H9 (cell line): ENCODE results near the gene NXPH1. TPM values are rescaled to one million over a fixed set of nuclear protein-coding genes. Genes with fewer than 3 reads are reported as not detected.

Experiments used
- DNase-seq: peaks from one replicate; pipeline ENCODE4 v3.0.0-alpha.2; 2017
- H2AFZ ChIP-seq: one replicate; pipeline ENCODE4 v1.6.1; 2013; ENCODE audit warnings: mild to moderate bottlenecking, low read length, control low read depth, moderate library complexity
- H2AK5ac ChIP-seq: 2 replicates; pipeline ENCODE4 v1.6.1; 2013; ENCODE audit warnings: low read length, control low read depth, mixed read lengths; ENCODE audit not compliant: insufficient read length
- H2BK120ac ChIP-seq: one replicate; pipeline ENCODE4 v1.6.1; 2013; ENCODE audit warnings: low read depth, mild to moderate bottlenecking, low read length, control low read depth, inconsistent platforms; ENCODE audit not compliant: poor library complexity, severe bottlenecking
- H2BK12ac ChIP-seq: 2 replicates; pipeline ENCODE4 v1.6.1; 2013; ENCODE audit warnings: low read length, control low read depth, mixed read lengths, low read depth; ENCODE audit not compliant: insufficient read length
- H2BK15ac ChIP-seq: 2 replicates; pipeline ENCODE4 v1.6.1; 2013; ENCODE audit warnings: low read depth, low read length, control low read depth
- H2BK20ac ChIP-seq: one replicate; pipeline ENCODE4 v1.6.1; 2013; ENCODE audit warnings: low read depth, mild to moderate bottlenecking, low read length, control low read depth, inconsistent platforms; ENCODE audit not compliant: poor library complexity, severe bottlenecking
- H2BK5ac ChIP-seq: 2 replicates; pipeline ENCODE4 v1.6.1; 2013; ENCODE audit warnings: low read length, control low read depth, mixed read lengths; ENCODE audit not compliant: insufficient read length
- H3K14ac ChIP-seq: 2 replicates; pipeline ENCODE4 v1.6.1; 2013; ENCODE audit warnings: low read length, control low read depth; ENCODE audit not compliant: insufficient read depth
- H3K18ac ChIP-seq: 2 replicates; pipeline ENCODE4 v1.6.1; 2013; ENCODE audit warnings: low read depth, mild to moderate bottlenecking, mixed read lengths, low read length, control low read depth; ENCODE audit not compliant: insufficient read length
- H3K23ac ChIP-seq: 2 replicates; pipeline ENCODE4 v1.6.1; 2013; ENCODE audit warnings: low read length, control low read depth, mixed read lengths, low read depth; ENCODE audit not compliant: insufficient read length
- H3K23me2 ChIP-seq: 2 replicates; pipeline ENCODE4 v1.6.1; 2013; ENCODE audit warnings: low read depth, mild to moderate bottlenecking, mixed read lengths, low read length, control low read depth; ENCODE audit not compliant: insufficient read length, poor library complexity, severe bottlenecking
- H3K27ac ChIP-seq: 2 replicates; pipeline ENCODE4 v1.5.1; 2013; ENCODE audit warnings: low read length, control low read depth, mixed read lengths, low read depth; ENCODE audit not compliant: insufficient read length
- H3K27me3 ChIP-seq: 2 replicates; pipeline ENCODE4 v1.6.1; 2013; ENCODE audit warnings: low read length, control low read depth, inconsistent platforms; ENCODE audit not compliant: insufficient read depth
- H3K4ac ChIP-seq: 2 replicates; pipeline ENCODE4 v1.6.1; 2013; ENCODE audit warnings: low read depth, mild to moderate bottlenecking, control low read depth, inconsistent platforms, low read length, moderate library complexity
- H3K4me1 ChIP-seq: 2 replicates; pipeline ENCODE4 v1.6.1; 2013; ENCODE audit warnings: low read length, control low read depth, inconsistent platforms; ENCODE audit not compliant: insufficient read depth
- H3K4me2 ChIP-seq: 2 replicates; pipeline ENCODE4 v1.6.1; 2013; ENCODE audit warnings: low read length, control low read depth, mixed read lengths; ENCODE audit not compliant: insufficient read length, insufficient read depth
- H3K56ac ChIP-seq: 2 replicates; pipeline ENCODE4 v1.6.1; 2013; ENCODE audit warnings: low read depth, mild to moderate bottlenecking, mixed read lengths, low read length, control low read depth; ENCODE audit not compliant: insufficient read length
- H3K79me1 ChIP-seq: 2 replicates; pipeline ENCODE4 v1.6.1; 2013; ENCODE audit warnings: low read depth, mild to moderate bottlenecking, moderate library complexity, low read length, control low read depth, inconsistent platforms; ENCODE audit not compliant: insufficient read depth, poor library complexity, severe bottlenecking
- H3K79me2 ChIP-seq: 2 replicates; pipeline ENCODE4 v1.6.1; 2013; ENCODE audit warnings: low read length, control low read depth, inconsistent platforms; ENCODE audit not compliant: insufficient read depth
- H3K9ac ChIP-seq: 2 replicates; pipeline ENCODE4 v1.6.1; 2013; ENCODE audit warnings: low read length, control low read depth, mixed read lengths; ENCODE audit not compliant: insufficient read length; ENCODE audit errors: extremely low read depth
- H3K9me3 ChIP-seq: one replicate; pipeline ENCODE4 v1.6.1; 2013; ENCODE audit warnings: low read depth, low read length, inconsistent platforms; ENCODE audit not compliant: control insufficient read depth
- H3T11ph ChIP-seq: one replicate; pipeline ENCODE4 v1.6.1; 2013; ENCODE audit warnings: mild to moderate bottlenecking, low read length, control low read depth, inconsistent platforms
- H4K20me1 ChIP-seq: one replicate; pipeline ENCODE4 v1.6.1; 2013; ENCODE audit not compliant: control insufficient read depth, insufficient read length, insufficient read depth
- H4K5ac ChIP-seq: 2 replicates; pipeline ENCODE4 v1.6.1; 2013; ENCODE audit warnings: low read depth, mild to moderate bottlenecking, mixed read lengths, low read length, control low read depth; ENCODE audit not compliant: insufficient read length
- H4K8ac ChIP-seq: replicated peaks from 2 replicates; pipeline ENCODE4 v1.6.1; 2013; ENCODE audit warnings: low read length, control low read depth, mixed read lengths, low read depth; ENCODE audit not compliant: insufficient read length
- H4K91ac ChIP-seq: 2 replicates; pipeline ENCODE4 v1.6.1; 2013; ENCODE audit warnings: low read depth, mild to moderate bottlenecking, moderate library complexity, mixed read lengths, low read length, control low read depth; ENCODE audit not compliant: insufficient read length
- H3K27ac Mint-ChIP-seq, 3 experiments: 2 replicates in 2 of 3; 3 replicates in 1 of 3; pipeline ENCODE4 v1.8.0; 2020 to 2021; ENCODE audit warnings: mixed read lengths in 3 of 3, mild to moderate bottlenecking in 1 of 3, moderate library complexity in 1 of 3
- H3K27me3 Mint-ChIP-seq: 2 replicates; pipeline ENCODE4 v1.8.0; 2021; ENCODE audit warnings: low read depth, mild to moderate bottlenecking, moderate library complexity, mixed read lengths
- H3K36me3 Mint-ChIP-seq, 3 experiments: 2 replicates in 2 of 3; 3 replicates in 1 of 3; pipeline ENCODE4 v1.8.0; 2020 to 2021; ENCODE audit warnings: low read depth in 3 of 3, mixed read lengths in 3 of 3; ENCODE audit not compliant: insufficient read depth in 1 of 3
- H3K4me1 Mint-ChIP-seq, 2 experiments: 2 replicates each; pipeline ENCODE4 v1.8.0; 2020; ENCODE audit warnings: mixed read lengths in 2 of 2
- H3K4me3 Mint-ChIP-seq, 2 experiments: 2 replicates in 1 of 2; 3 replicates in 1 of 2; pipeline ENCODE4 v1.8.0; 2020 to 2021; ENCODE audit warnings: mild to moderate bottlenecking in 2 of 2, mixed read lengths in 2 of 2, moderate library complexity in 1 of 2
- H3K9me3 Mint-ChIP-seq, 2 experiments: 2 replicates in 1 of 2; 3 replicates in 1 of 2; pipeline ENCODE4 v1.8.0; 2020; ENCODE audit warnings: mild to moderate bottlenecking in 2 of 2, mixed read lengths in 2 of 2, moderate library complexity in 1 of 2
- CTCF ChIP-seq: fragments of 200-600 bp; sonication (generic); conservative IDR thresholded peaks from 3 replicates; pipeline ENCODE4 v1.8.0; 2021; ENCODE audit warnings: antibody characterized with exemption, mild to moderate bottlenecking
- WGBS: extraction: QIAGEN DNeasy Blood & Tissue Kit; methylation state at CpG from one replicate; pipeline ENCODE4 v1.1.7; 2013; ENCODE audit warnings: missing lambda C conversion rate, low lambda C conversion rate, mixed read lengths; ENCODE audit not compliant: insufficient read length; ENCODE audit errors: extremely low coverage; 5-methylcytosine and 5-hydroxymethylcytosine counted together
- total RNA-seq: library from RNA; stranded (reverse); gene quantifications from 2 replicates; pipeline ENCODE4 v1.2.1, GENCODE V29; 2021

Gene NXPH1
- total RNA-seq, 1 experiment from 2014 or later, result 0.15 TPM

DNA sequence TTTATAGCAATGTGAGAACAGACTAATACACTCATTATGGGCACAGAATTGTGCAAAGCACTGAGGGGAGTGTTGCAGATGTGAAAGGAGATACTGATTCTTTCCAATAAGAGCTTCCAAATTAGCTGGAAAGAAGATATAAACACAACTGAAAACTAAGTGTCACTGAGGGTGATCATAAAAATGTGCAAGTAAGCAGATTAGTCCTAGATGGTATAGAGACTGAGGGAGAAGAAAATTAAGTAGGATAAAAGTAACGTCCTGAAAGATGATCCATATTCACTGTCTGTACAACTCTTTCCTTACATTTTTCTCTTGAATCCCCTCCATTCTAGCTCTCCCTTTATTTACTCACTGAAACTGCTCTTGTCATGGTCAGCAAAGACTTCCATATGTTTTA is 11.2 kb upstream of the NXPH1 start:
- Histone ChIP-seq H4K20me1 (no peaks in the 10 kb centered on the region), H3K4ac (no peak overlapping the region), H3K79me2 (no peaks in the 10 kb centered on the region), H3K27me3 (no peaks in the 10 kb centered on the region), H3K23me2 (no peaks in the 10 kb centered on the region), H3K4me2 (no peak overlapping the region), H2BK5ac (no peak overlapping the region), H2AFZ (no peak overlapping the region), H3K9ac (no peak overlapping the region), H3T11ph (no peak overlapping the region), H3K18ac (no peak overlapping the region), H3K14ac (no peak overlapping the region), H3K56ac (no peak overlapping the region), H2BK120ac (no peak overlapping the region), H2AK5ac (no peak overlapping the region), H3K27ac (no peak overlapping the region), H4K5ac (no peak overlapping the region), H2BK15ac (no peak overlapping the region), H3K79me1 (no peaks in the 10 kb centered on the region), H3K9me3 (no peaks in the 10 kb centered on the region), H4K8ac (no peak overlapping the region), H2BK20ac (no peak overlapping the region), H3K4me1 (no peaks in the 10 kb centered on the region), H3K23ac (no peak overlapping the region), H2BK12ac (no peak overlapping the region), H4K91ac (no peak overlapping the region)
- no peaks in the 10 kb centered on the region for H3K27me3 Mint-ChIP-seq
- no peaks in the 10 kb centered on the region for H3K4me1 Mint-ChIP-seq
- H3K4me3 Mint-ChIP-seq, result no peak overlapping the region
- no CpG with 5 or more reads among the region's 1 CpG for WGBS
- H3K27ac Mint-ChIP-seq, result no peak overlapping the region
- TF ChIP-seq CTCF, result no peak
- H3K36me3 Mint-ChIP-seq, result no peaks in the 10 kb centered on the region
- no peak for DNase-seq
- H3K9me3 Mint-ChIP-seq, result no peaks in the 10 kb centered on the region
